Suprapubic skin (tissue), 4 donors: ENCODE data around the gene TMC4. TPM values are rescaled to one million over a fixed set of nuclear protein-coding genes. Genes with fewer than 3 reads are reported as not detected.
"Not testable (repeated sequence)": the region's sequence is repeated elsewhere in the genome, so short reads cannot be mapped to it uniquely, and the experiment has no call there.

Experiments used
- DNase-seq, 2 donors: peaks; one replicate each; pipeline ENCODE4 v3.0.0-alpha.2; 2019; ENCODE audit warnings: low spot score in 2 of 2
- H3K27ac ChIP-seq: fragments of 200-600 bp; sonication (generic); one replicate; pipeline ENCODE4 v1.5.1; 2019
- H3K27me3 ChIP-seq: fragments of 200-600 bp; sonication (generic); one replicate; pipeline ENCODE4 v1.5.1; 2019
- H3K36me3 ChIP-seq: fragments of 200-600 bp; sonication (generic); one replicate; pipeline ENCODE4 v1.5.1; 2019
- H3K4me1 ChIP-seq: fragments of 200-600 bp; sonication (generic); one replicate; pipeline ENCODE4 v1.5.1; 2019
- H3K4me3 ChIP-seq: fragments of 200-600 bp; sonication (generic); one replicate; pipeline ENCODE4 v1.5.1; 2019; ENCODE audit warnings: mild to moderate bottlenecking
- H3K9me3 ChIP-seq: fragments of 200-600 bp; sonication (generic); one replicate; pipeline ENCODE4 v1.5.1; 2019
- CTCF ChIP-seq, 2 donors: fragments of 200-600 bp in 1 of 2; fragments of 450-650 bp in 1 of 2; sonication (generic) in 1 of 2; IDR thresholded peaks; one replicate each; pipeline ENCODE4 v1.5.1; 2016 to 2019; ENCODE audit warnings: antibody characterized with exemption in 2 of 2, mild to moderate bottlenecking in 1 of 2, moderate library complexity in 1 of 2
- EP300 ChIP-seq: sonication (generic); formaldehyde crosslinking; IDR thresholded peaks from one replicate; pipeline ENCODE4 v1.6.1; 2017; ENCODE audit warnings: antibody characterized with exemption
- POLR2A ChIP-seq, 2 donors: fragments of 450-650 bp; IDR thresholded peaks; one replicate each; pipeline ENCODE4 v1.6.1; 2017; ENCODE audit warnings: antibody characterized with exemption in 2 of 2, mild to moderate bottlenecking in 2 of 2, moderate library complexity in 2 of 2
- POLR2AphosphoS5 ChIP-seq, 3 donors: sonication (generic); formaldehyde crosslinking; IDR thresholded peaks; one replicate each; pipeline ENCODE4 v1.6.1; 2017; ENCODE audit warnings: antibody characterized with exemption in 3 of 3
- WGBS: methylation state at CpG from one replicate; pipeline ENCODE4 v1.1.5; 2018; 5-methylcytosine and 5-hydroxymethylcytosine counted together
- total RNA-seq, 4 donors: library from RNA; depleted of rRNA; stranded (reverse); fragments of >200 nt; gene quantifications; one replicate each; pipeline ENCODE4 v1.1.0, GENCODE V29; 2016

Gene TMC4
- total RNA-seq, result 10 to 100 TPM in 2 of 4 donors, 1 to 10 TPM in 2; 3.4 to 22.8 (median 9.0) TPM

- Histone ChIP-seq H3K4me3 (peak within 1 kb of the TSS; percentile 34), H3K27ac (peak within 1 kb of the TSS; percentile 48), H3K4me1 (peaks cover 17% of the 10 kb centered on the region), H3K9me3 (no peaks in the 10 kb centered on the region), H3K36me3 (no peaks in the 10 kb centered on the region), H3K27me3 (peaks cover 4% of the 10 kb centered on the region)
- WGBS, result 19% methylated on average over 4 of the region's 13 CpGs
- DNase-seq, result no peak
- TF ChIP-seq CTCF (IDR thresholded peaks at IDR 0.05) (peak in 1 of 2 donors; percentile 11), POLR2AphosphoS5 (IDR thresholded peaks at IDR 0.05) (no peak)
Observed at GRCh38 chr19:54172471-54173358, at the start of gene TMC4. TSS of gene TMC4 (minus strand) at chr19:54173160. CDS start at chr19:54173117, 43 bp downstream.

- H3K4me1 ChIP-seq, H3K4me3 ChIP-seq, H3K9me3 ChIP-seq, H3K27ac ChIP-seq, H3K36me3 ChIP-seq: not testable (repeated sequence)
- peaks cover 21% of the 10 kb centered on the region for H3K27me3 ChIP-seq
- DNase-seq, result peak; percentile 59 to 69
- 100% methylated on average over 1 of the region's 7 CpGs for WGBS
Observed at GRCh38 chr19:54221947-54222346, 49.0 kb upstream of the TMC4 start.

DNA sequence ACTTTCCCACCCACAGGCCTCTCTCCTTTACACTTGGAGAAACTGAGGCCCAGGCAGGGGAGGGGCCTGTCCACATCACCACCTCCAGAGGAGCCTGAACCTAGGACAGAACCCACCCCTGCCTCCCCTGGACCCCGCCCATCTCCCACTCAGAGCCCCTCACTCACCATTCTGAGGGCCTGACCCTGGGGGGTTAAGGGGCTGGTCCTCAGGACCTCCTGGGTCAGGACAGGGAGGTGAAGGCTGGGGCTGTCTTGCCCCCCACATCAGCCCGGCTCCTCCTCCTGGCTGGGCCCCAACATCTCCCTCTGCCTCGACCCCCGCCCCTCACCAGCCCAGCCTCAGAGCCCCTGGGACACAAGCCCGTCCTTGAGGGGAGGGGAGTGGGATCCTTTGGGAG lies 46.7 kb upstream of the TMC4 start:
- H3K27me3 ChIP-seq, result peaks cover 21% of the 10 kb centered on the region
- no CpG with 5 or more reads among the region's 5 CpGs for WGBS
- not testable (repeated sequence) for DNase-seq, H3K4me3 ChIP-seq, H3K36me3 ChIP-seq, H3K9me3 ChIP-seq, H3K27ac ChIP-seq, H3K4me1 ChIP-seq

- Histone ChIP-seq H3K4me3 (no peak overlapping the region), H3K27ac (no peak overlapping the region), H3K9me3 (no peaks in the 10 kb centered on the region), H3K36me3 (no peaks in the 10 kb centered on the region), H3K27me3 (peaks cover 21% of the 10 kb centered on the region), H3K4me1 (peaks cover 4% of the 10 kb centered on the region)
- no peak for DNase-seq
- no peak for TF ChIP-seq EP300
- no peak for TF ChIP-seq POLR2A (IDR thresholded peaks at IDR 0.05)
- no peak for TF ChIP-seq CTCF (IDR thresholded peaks at IDR 0.05)
- 85% methylated on average over 17 of the region's 27 CpGs for WGBS
Observed at GRCh38 chr19:54218960-54219661, 46.2 kb upstream of the TMC4 start.

- 76% methylated on average over 8 of the region's 8 CpGs for WGBS
- no peak for TF ChIP-seq CTCF (IDR thresholded peaks at IDR 0.05)
- no peak for TF ChIP-seq POLR2AphosphoS5 (IDR thresholded peaks at IDR 0.05)
- TF ChIP-seq EP300, result no peak
- TF ChIP-seq POLR2A (IDR thresholded peaks at IDR 0.05), result no peak
- H3K36me3 ChIP-seq, result no peaks in the 10 kb centered on the region
- no peak overlapping the region for H3K4me3 ChIP-seq
- H3K9me3 ChIP-seq, result no peaks in the 10 kb centered on the region
- peaks cover 14% of the 10 kb centered on the region for H3K27me3 ChIP-seq
- H3K4me1 ChIP-seq, result peaks cover 3% of the 10 kb centered on the region
- no peak for DNase-seq
- no peak overlapping the region for H3K27ac ChIP-seq
Observed at GRCh38 chr19:54218259-54218658, 45.3 kb upstream of the TMC4 start.

GRCh38 chr19:54217517-54218247 lies 44.7 kb upstream of the TMC4 start:
- H3K27ac ChIP-seq, H3K4me3 ChIP-seq, H3K36me3 ChIP-seq, DNase-seq, H3K9me3 ChIP-seq, H3K27me3 ChIP-seq, H3K4me1 ChIP-seq: not testable (repeated sequence)
- WGBS, result 53% methylated on average over 15 of the region's 20 CpGs
